ENCODE measurements around the gene CCDC63.
"Not testable (repeated sequence)": the region's sequence is repeated elsewhere in the genome, so short reads cannot be mapped to it uniquely, and the experiment has no call there.

The CCDC63 gene

DNA sequence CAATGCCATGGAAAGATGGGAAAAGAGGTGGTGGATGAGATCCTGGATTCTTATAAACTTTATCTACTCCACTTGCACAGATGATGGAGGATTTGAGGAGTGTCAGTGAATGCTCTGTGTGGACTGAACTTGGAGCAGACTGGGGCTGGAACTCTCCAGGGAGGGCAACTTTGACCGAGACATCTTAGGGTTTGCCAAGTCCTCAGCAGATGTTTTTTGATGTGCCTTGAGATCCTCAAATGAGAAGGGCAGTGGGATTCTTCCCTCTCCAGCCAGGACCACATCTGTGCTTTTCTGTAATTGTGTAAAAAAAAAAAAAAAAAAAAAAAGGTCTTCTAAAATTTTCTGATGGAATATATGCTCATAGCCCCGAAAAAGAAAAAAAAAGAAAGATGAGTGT lies 96.6 kb downstream of the CCDC63 start:
- TF ChIP-seq, protein P1, sequence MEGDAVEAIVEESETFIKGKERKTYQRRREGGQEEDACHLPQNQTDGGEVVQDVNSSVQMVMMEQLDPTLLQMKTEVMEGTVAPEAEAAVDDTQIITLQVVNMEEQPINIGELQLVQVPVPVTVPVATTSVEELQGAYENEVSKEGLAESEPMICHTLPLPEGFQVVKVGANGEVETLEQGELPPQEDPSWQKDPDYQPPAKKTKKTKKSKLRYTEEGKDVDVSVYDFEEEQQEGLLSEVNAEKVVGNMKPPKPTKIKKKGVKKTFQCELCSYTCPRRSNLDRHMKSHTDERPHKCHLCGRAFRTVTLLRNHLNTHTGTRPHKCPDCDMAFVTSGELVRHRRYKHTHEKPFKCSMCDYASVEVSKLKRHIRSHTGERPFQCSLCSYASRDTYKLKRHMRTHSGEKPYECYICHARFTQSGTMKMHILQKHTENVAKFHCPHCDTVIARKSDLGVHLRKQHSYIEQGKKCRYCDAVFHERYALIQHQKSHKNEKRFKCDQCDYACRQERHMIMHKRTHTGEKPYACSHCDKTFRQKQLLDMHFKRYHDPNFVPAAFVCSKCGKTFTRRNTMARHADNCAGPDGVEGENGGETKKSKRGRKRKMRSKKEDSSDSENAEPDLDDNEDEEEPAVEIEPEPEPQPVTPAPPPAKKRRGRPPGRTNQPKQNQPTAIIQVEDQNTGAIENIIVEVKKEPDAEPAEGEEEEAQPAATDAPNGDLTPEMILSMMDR (IDR thresholded peaks at IDR 0.05; ENCODE audit: insufficient read depth, low read length, missing control alignments): no peak
- ChIA-PET CTCF (no interaction called here), POLR2A (no interaction called here)
- DNase-seq (ENCODE audit: low read depth, low spot score): no peak
- no peak overlapping the region for H3K4me3 ChIP-seq (ENCODE audit: low read depth, low read length)

DNA sequence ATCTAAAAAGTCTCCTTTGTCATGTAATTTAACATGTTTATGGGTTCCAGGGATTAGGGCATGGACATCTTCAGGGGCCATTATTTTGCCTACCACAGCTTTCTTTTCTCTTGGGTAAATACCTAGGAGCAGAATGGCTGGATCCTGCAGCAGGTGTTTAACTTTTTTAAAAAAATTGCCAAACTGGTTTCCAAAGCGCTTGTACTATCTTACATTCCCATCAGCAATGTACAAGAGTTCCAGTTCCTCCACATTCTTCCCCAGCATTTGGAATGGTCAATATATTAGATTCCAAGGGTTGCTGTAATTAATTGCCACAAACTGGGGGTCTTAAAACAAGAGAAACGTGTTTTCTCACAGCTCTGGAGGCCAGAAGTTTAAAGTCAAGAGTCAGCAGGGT lies 101.3 kb downstream of the CCDC63 start:
- CTCF ChIA-PET: no interaction called here
- DNase-seq (ENCODE audit: low read depth, low spot score): no peak
- H3K4me3 ChIP-seq (ENCODE audit: low read depth, low read length): no peak overlapping the region
- TF ChIP-seq, protein P1 (IDR thresholded peaks at IDR 0.05; ENCODE audit: insufficient read depth, low read length, missing control alignments): no peak
- POLR2A ChIA-PET: no interaction called here

GRCh38 chr12:110950466-110950865 lies 103.7 kb downstream of the CCDC63 start:
- CTCF ChIA-PET; DNase-seq (ENCODE audit: low read depth, low spot score); POLR2A ChIA-PET; H3K4me3 ChIP-seq (ENCODE audit: low read depth, low read length): not testable (repeated sequence)

DNA sequence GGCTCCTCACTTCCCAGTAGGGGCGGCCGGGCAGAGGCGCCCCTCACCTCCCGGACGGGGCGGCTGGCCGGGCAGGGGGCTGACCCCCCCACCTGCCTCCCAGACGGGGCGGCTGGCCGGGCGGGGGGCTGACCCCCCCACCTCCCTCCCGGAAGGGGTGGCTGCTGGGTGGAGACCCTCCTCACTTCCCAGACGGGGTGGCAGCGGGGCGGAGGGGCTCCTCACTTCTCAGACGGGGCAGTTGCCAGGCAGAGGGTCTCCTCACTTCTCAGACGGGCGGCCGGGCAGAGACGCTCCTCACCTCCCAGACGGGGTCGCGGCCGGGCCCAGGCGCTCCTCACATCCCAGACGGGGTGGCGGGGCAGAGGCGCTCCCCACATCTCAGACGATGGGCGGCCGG lies 104.1 kb downstream of the CCDC63 start:
- CTCF ChIA-PET; H3K4me3 ChIP-seq (ENCODE audit: low read depth, low read length); POLR2A ChIA-PET; DNase-seq (ENCODE audit: low read depth, low spot score): not testable (repeated sequence)
